GM23338 (cell line): ENCODE data around the gene SULF2.

Source experiments
- CREB1 ChIP-seq: fragments of 250-450 bp; sonication (Bioruptor Pico); IDR thresholded peaks from 2 replicates; pipeline ENCODE4 v1.5.0; 2020; ENCODE audit warnings: low read depth, mild to moderate bottlenecking, moderate library complexity
- ETS1 ChIP-seq: IDR thresholded peaks from 2 replicates; pipeline ENCODE4 v1.6.1; 2016; ENCODE audit warnings: antibody characterized with exemption
- EZH2 ChIP-seq: fragments of 200-600 bp; sonication (generic); IDR thresholded peaks from one replicate; pipeline ENCODE4 v1.8.0; 2017; ENCODE audit warnings: antibody characterized with exemption, mild to moderate bottlenecking, low read depth; ENCODE audit not compliant: unreplicated experiment
- EZH2phosphoT487 ChIP-seq: fragments of 200-600 bp; sonication (generic); IDR thresholded peaks from one replicate; pipeline ENCODE4 v1.8.1; 2018; ENCODE audit warnings: antibody characterized with exemption; ENCODE audit not compliant: unreplicated experiment
- JUNB ChIP-seq: IDR thresholded peaks from one replicate; pipeline ENCODE4 v1.6.1; 2016; ENCODE audit warnings: antibody characterized with exemption; ENCODE audit not compliant: unreplicated experiment
- NANOG ChIP-seq: IDR thresholded peaks from 2 replicates; pipeline ENCODE4 v1.6.1; 2016; ENCODE audit warnings: antibody characterized with exemption, borderline replicate concordance
- POLR2AphosphoS5 ChIP-seq: IDR thresholded peaks from 2 replicates; pipeline ENCODE4 v1.6.1; 2016; ENCODE audit warnings: antibody characterized with exemption, low read depth
- STAT1 ChIP-seq: IDR thresholded peaks from one replicate; pipeline ENCODE4 v1.6.1; 2016; ENCODE audit warnings: antibody characterized with exemption; ENCODE audit not compliant: unreplicated experiment
- ZNF114 ChIP-seq: fragments of 250-450 bp; sonication (Bioruptor Pico); IDR thresholded peaks from 2 replicates; pipeline ENCODE4 v1.5.0; 2020; ENCODE audit warnings: mild to moderate bottlenecking, moderate library complexity
- ZNF331 ChIP-seq: fragments of 250-450 bp; sonication (Bioruptor Pico); IDR thresholded peaks from 2 replicates; pipeline ENCODE4 v1.5.0; 2020; ENCODE audit warnings: low read depth, mild to moderate bottlenecking, moderate library complexity
- TF ChIP-seq, protein P1 (sequence below), 2 experiments: fragments of 200-600 bp in 1 of 2; sonication (generic) in 1 of 2; conservative IDR thresholded peaks; 2 replicates each; pipeline versions ENCODE4 v1.5.1 to v1.6.1; 2016 to 2017; ENCODE audit warnings: antibody characterized with exemption in 2 of 2, low read depth in 2 of 2, mild to moderate bottlenecking in 2 of 2, moderate library complexity in 1 of 2
- TF ChIP-seq, protein P2 (sequence below): IDR thresholded peaks from one replicate; pipeline ENCODE4 v1.6.1; 2018; ENCODE audit warnings: antibody characterized with exemption; ENCODE audit not compliant: unreplicated experiment

DNA sequence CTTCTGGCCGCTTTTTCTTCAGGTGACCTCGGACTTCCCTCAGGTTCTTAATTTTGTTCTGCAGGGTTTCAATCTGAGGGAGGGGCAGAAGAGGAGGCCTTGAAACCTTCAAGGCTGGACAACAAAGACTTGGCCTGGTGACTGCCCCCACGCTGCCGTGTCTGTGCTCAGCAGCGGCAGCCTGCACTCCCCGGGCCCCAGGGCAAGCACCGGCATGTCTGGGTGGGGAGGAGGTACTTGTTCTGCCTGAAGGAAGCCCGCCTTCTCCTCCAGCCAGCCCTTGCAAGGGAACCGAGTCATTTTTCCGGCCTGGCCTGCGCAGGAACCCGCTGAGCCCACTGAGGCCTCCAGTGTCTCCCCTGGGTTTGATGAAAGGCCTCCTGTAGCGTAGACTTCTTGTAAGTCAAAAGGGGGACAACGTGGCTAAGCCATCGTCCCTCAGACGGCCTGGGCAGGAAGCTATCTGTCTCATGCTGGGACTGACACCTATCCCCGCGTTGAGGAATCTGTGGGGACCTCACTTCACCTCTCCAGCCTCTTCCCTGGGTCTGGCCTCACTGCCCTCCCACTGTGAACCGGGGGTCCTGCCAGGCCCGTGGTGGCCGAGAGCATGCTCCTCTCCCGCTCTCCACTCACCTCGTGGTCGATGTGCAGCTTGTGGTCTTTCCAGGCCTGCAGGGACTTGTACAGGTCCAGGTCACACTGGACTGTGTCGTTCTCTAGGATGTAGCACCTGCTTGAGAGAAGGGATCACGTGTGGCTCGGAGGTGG is 119.9 kb downstream of the SULF2 start:
- TF ChIP-seq, protein P1, sequence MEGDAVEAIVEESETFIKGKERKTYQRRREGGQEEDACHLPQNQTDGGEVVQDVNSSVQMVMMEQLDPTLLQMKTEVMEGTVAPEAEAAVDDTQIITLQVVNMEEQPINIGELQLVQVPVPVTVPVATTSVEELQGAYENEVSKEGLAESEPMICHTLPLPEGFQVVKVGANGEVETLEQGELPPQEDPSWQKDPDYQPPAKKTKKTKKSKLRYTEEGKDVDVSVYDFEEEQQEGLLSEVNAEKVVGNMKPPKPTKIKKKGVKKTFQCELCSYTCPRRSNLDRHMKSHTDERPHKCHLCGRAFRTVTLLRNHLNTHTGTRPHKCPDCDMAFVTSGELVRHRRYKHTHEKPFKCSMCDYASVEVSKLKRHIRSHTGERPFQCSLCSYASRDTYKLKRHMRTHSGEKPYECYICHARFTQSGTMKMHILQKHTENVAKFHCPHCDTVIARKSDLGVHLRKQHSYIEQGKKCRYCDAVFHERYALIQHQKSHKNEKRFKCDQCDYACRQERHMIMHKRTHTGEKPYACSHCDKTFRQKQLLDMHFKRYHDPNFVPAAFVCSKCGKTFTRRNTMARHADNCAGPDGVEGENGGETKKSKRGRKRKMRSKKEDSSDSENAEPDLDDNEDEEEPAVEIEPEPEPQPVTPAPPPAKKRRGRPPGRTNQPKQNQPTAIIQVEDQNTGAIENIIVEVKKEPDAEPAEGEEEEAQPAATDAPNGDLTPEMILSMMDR (conservative IDR thresholded peaks at IDR 0.05; ENCODE audit: low read depth in 2 of 2), result no peak
- TF ChIP-seq EZH2 (no peak), POLR2AphosphoS5 (no peak), CREB1 (no peak), EZH2phosphoT487 (no peak), ETS1 (no peak), ZNF331 (CRISPR knock-in tag) (no peak), NANOG (no peak), STAT1 (no peak), JUNB (no peak), ZNF114 (CRISPR knock-in tag) (no peak)
- TF ChIP-seq, protein P2, sequence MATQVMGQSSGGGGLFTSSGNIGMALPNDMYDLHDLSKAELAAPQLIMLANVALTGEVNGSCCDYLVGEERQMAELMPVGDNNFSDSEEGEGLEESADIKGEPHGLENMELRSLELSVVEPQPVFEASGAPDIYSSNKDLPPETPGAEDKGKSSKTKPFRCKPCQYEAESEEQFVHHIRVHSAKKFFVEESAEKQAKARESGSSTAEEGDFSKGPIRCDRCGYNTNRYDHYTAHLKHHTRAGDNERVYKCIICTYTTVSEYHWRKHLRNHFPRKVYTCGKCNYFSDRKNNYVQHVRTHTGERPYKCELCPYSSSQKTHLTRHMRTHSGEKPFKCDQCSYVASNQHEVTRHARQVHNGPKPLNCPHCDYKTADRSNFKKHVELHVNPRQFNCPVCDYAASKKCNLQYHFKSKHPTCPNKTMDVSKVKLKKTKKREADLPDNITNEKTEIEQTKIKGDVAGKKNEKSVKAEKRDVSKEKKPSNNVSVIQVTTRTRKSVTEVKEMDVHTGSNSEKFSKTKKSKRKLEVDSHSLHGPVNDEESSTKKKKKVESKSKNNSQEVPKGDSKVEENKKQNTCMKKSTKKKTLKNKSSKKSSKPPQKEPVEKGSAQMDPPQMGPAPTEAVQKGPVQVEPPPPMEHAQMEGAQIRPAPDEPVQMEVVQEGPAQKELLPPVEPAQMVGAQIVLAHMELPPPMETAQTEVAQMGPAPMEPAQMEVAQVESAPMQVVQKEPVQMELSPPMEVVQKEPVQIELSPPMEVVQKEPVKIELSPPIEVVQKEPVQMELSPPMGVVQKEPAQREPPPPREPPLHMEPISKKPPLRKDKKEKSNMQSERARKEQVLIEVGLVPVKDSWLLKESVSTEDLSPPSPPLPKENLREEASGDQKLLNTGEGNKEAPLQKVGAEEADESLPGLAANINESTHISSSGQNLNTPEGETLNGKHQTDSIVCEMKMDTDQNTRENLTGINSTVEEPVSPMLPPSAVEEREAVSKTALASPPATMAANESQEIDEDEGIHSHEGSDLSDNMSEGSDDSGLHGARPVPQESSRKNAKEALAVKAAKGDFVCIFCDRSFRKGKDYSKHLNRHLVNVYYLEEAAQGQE, result no peak
